GM23338 (cell line): ENCODE measurements around the gene MT1HL1. TPM values are rescaled to one million over a fixed set of nuclear protein-coding genes. Genes with fewer than 3 reads are reported as not detected.
A peak's percentile ranks its signal among the peaks of the same experiment; 100 is the strongest.

ENCODE experiments used
- ATAC-seq: fragments of 200-7000 bp; cut with Tn5 transposase; 3 replicates; pipeline ENCODE4 v1.9.1; 2020
- DNase-seq: peaks from one replicate; pipeline ENCODE4 v3.0.0-alpha.2; 2015; ENCODE audit warnings: low spot score
- H2AFZ ChIP-seq: fragments of 200-600 bp; sonication (generic); 2 replicates; pipeline ENCODE4 v1.8.0; 2016; ENCODE audit warnings: antibody characterized with exemption, mild to moderate bottlenecking, moderate library complexity
- H3F3A ChIP-seq: fragments of 200-600 bp; sonication (generic); replicated peaks from 2 replicates; pipeline ENCODE4 v1.8.0; 2017; ENCODE audit warnings: antibody characterized with exemption, mixed run types, low read depth
- H3K27ac ChIP-seq: fragments of 200-600 bp; sonication (generic); 2 replicates; pipeline ENCODE4 v1.6.1; 2016; ENCODE audit warnings: low read depth
- H3K27me3 ChIP-seq: fragments of 200-600 bp; sonication (generic); 2 replicates; pipeline ENCODE4 v1.8.0; 2016; ENCODE audit warnings: mild to moderate bottlenecking, mixed run types, moderate library complexity; ENCODE audit not compliant: insufficient read depth
- H3K36me3 ChIP-seq: fragments of 200-600 bp; sonication (generic); 2 replicates; pipeline ENCODE4 v1.8.0; 2016; ENCODE audit warnings: mild to moderate bottlenecking; ENCODE audit not compliant: insufficient read depth
- H3K4me1 ChIP-seq: fragments of 200-600 bp; sonication (generic); 2 replicates; pipeline ENCODE4 v1.8.0; 2016; ENCODE audit warnings: mild to moderate bottlenecking, moderate library complexity; ENCODE audit not compliant: insufficient read depth
- H3K4me2 ChIP-seq: fragments of 200-600 bp; sonication (generic); 2 replicates; pipeline ENCODE4 v1.7.1; 2017; ENCODE audit warnings: mixed run types
- H3K4me3 ChIP-seq: fragments of 200-600 bp; sonication (generic); 2 replicates; pipeline ENCODE4 v1.6.1; 2016; ENCODE audit warnings: mixed run types
- H3K79me2 ChIP-seq: fragments of 200-600 bp; sonication (generic); replicated peaks from 2 replicates; pipeline ENCODE4 v1.8.0; 2017; ENCODE audit warnings: mild to moderate bottlenecking; ENCODE audit not compliant: insufficient read depth
- H3K9me2 ChIP-seq: fragments of 200-600 bp; sonication (generic); 2 replicates; pipeline ENCODE4 v1.8.0; 2017; ENCODE audit not compliant: insufficient read depth
- H4K20me1 ChIP-seq: fragments of 200-600 bp; sonication (generic); replicated peaks from 2 replicates; pipeline ENCODE4 v1.8.0; 2017; ENCODE audit warnings: mild to moderate bottlenecking; ENCODE audit not compliant: insufficient read depth
- H3K27ac Mint-ChIP-seq: 2 replicates; pipeline ENCODE4 v1.8.0; 2020; ENCODE audit warnings: inconsistent platforms, mild to moderate bottlenecking, moderate library complexity, mixed read lengths
- H3K27me3 Mint-ChIP-seq: 3 replicates; pipeline ENCODE4 v1.8.0; 2022; ENCODE audit warnings: low read depth, mild to moderate bottlenecking, moderate library complexity, mixed read lengths, inconsistent platforms; ENCODE audit not compliant: insufficient read depth, poor library complexity
- H3K36me3 Mint-ChIP-seq: 3 replicates; pipeline ENCODE4 v1.8.0; 2021; ENCODE audit warnings: low read depth, mild to moderate bottlenecking, inconsistent platforms, moderate library complexity, mixed read lengths
- H3K4me1 Mint-ChIP-seq: 3 replicates; pipeline ENCODE4 v1.8.0; 2020; ENCODE audit warnings: mild to moderate bottlenecking, inconsistent platforms, mixed read lengths
- H3K4me3 Mint-ChIP-seq: 3 replicates; pipeline ENCODE4 v1.8.0; 2021; ENCODE audit warnings: moderate library complexity, mild to moderate bottlenecking, inconsistent platforms, mixed read lengths
- H3K9me3 Mint-ChIP-seq: 3 replicates; pipeline ENCODE4 v1.8.0; 2020; ENCODE audit warnings: moderate library complexity, mild to moderate bottlenecking, inconsistent platforms, mixed read lengths
- CREB1 ChIP-seq: fragments of 250-450 bp; sonication (Bioruptor Pico); IDR thresholded peaks from 2 replicates; pipeline ENCODE4 v1.5.0; 2020; ENCODE audit warnings: low read depth, mild to moderate bottlenecking, moderate library complexity
- CTCF ChIP-seq, 2 experiments: fragments of 200-600 bp in 1 of 2; sonication (generic) in 1 of 2; conservative IDR thresholded peaks; 2 replicates each; pipeline versions ENCODE4 v1.5.1 to v1.6.1; 2016 to 2017; ENCODE audit warnings: antibody characterized with exemption in 2 of 2, low read depth in 2 of 2, mild to moderate bottlenecking in 2 of 2, moderate library complexity in 1 of 2
- ETS1 ChIP-seq: IDR thresholded peaks from 2 replicates; pipeline ENCODE4 v1.6.1; 2016; ENCODE audit warnings: antibody characterized with exemption
- EZH2 ChIP-seq: fragments of 200-600 bp; sonication (generic); IDR thresholded peaks from one replicate; pipeline ENCODE4 v1.8.0; 2017; ENCODE audit warnings: antibody characterized with exemption, mild to moderate bottlenecking, low read depth; ENCODE audit not compliant: unreplicated experiment
- EZH2phosphoT487 ChIP-seq: fragments of 200-600 bp; sonication (generic); IDR thresholded peaks from one replicate; pipeline ENCODE4 v1.8.1; 2018; ENCODE audit warnings: antibody characterized with exemption; ENCODE audit not compliant: unreplicated experiment
- JUNB ChIP-seq: IDR thresholded peaks from one replicate; pipeline ENCODE4 v1.6.1; 2016; ENCODE audit warnings: antibody characterized with exemption; ENCODE audit not compliant: unreplicated experiment
- NANOG ChIP-seq: IDR thresholded peaks from 2 replicates; pipeline ENCODE4 v1.6.1; 2016; ENCODE audit warnings: antibody characterized with exemption, borderline replicate concordance
- POLR2AphosphoS5 ChIP-seq: IDR thresholded peaks from 2 replicates; pipeline ENCODE4 v1.6.1; 2016; ENCODE audit warnings: antibody characterized with exemption, low read depth
- STAT1 ChIP-seq: IDR thresholded peaks from one replicate; pipeline ENCODE4 v1.6.1; 2016; ENCODE audit warnings: antibody characterized with exemption; ENCODE audit not compliant: unreplicated experiment
- ZNF114 ChIP-seq: fragments of 250-450 bp; sonication (Bioruptor Pico); IDR thresholded peaks from 2 replicates; pipeline ENCODE4 v1.5.0; 2020; ENCODE audit warnings: mild to moderate bottlenecking, moderate library complexity
- ZNF331 ChIP-seq: fragments of 250-450 bp; sonication (Bioruptor Pico); IDR thresholded peaks from 2 replicates; pipeline ENCODE4 v1.5.0; 2020; ENCODE audit warnings: low read depth, mild to moderate bottlenecking, moderate library complexity
- long read RNA-seq: library from polyadenylated mRNA; unstranded; transcript quantifications from one replicate; pipeline ENCODE4 v2.0.0, GENCODE V29; 2020; ENCODE audit not compliant: unreplicated experiment
- polyA plus RNA-seq: library from polyadenylated mRNA; unstranded; fragments of >200 nt; fragmentation: Nextera tagmentation; extraction: Ambion mirVana; gene quantifications from 2 replicates; pipeline ENCODE4 v1.2.1, GENCODE V29; 2016
- total RNA-seq: library from RNA; depleted of rRNA; stranded (reverse); fragments of >200 nt; shearing (Covaris generic); gene quantifications from 2 replicates; pipeline ENCODE4 v1.2.3, GENCODE V29; 2014; rRNA removed
- TF ChIP-seq, protein P1 (sequence below): IDR thresholded peaks from one replicate; pipeline ENCODE4 v1.6.1; 2018; ENCODE audit warnings: antibody characterized with exemption; ENCODE audit not compliant: unreplicated experiment

Gene MT1HL1
- not detected in 2 replicates for total RNA-seq
- not detected in 2 replicates for polyA plus RNA-seq
- long read RNA-seq: 0 reads

DNA sequence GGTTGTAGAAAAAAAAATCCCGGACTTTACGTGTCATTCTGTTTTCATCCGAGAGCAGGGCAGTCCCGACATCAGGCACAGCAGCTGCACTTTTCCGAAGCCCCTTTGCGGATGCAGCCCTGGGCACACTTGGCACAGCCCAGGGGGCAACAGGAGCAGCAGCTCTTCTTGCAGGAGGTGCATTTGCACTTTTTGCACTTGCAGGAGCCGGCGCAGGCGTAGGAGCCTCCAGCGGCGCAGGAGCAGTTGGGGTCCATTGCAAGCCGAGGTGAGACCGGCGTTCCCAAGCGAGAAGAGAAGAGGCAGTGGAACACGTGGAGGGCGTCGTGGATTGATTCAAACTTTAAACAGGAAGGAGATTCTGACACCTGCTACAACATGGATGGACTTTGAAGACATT is at the start of gene MT1HL1:
TSS of gene MT1HL1 (minus strand) at position 326 of the 400 bp plus-strand sequence. CDS start at position 257, 69 bp downstream.
- H3K4me3 Mint-ChIP-seq: no peak within 1 kb of the TSS
- Histone ChIP-seq H3K9me2 (peaks cover 11% of the 10 kb centered on the region; the same call in 1 of the 2 replicates), H3K4me2 (no peak within 1 kb of the TSS), H4K20me1 (no peaks in the 10 kb centered on the region), H3K36me3 (no peaks in the 10 kb centered on the region), H3F3A (no peaks in the 10 kb centered on the region), H3K27me3 (no peaks in the 10 kb centered on the region), H3K27ac (no peak within 1 kb of the TSS), H3K79me2 (no peaks in the 10 kb centered on the region), H3K4me1 (peaks cover 7% of the 10 kb centered on the region), H3K4me3 (no peak within 1 kb of the TSS), H2AFZ (peak within 1 kb of the TSS; percentile 43; the same call in 1 of the 2 replicates)
- ATAC-seq: no peak
- no peak for TF ChIP-seq JUNB
- TF ChIP-seq, protein P1, sequence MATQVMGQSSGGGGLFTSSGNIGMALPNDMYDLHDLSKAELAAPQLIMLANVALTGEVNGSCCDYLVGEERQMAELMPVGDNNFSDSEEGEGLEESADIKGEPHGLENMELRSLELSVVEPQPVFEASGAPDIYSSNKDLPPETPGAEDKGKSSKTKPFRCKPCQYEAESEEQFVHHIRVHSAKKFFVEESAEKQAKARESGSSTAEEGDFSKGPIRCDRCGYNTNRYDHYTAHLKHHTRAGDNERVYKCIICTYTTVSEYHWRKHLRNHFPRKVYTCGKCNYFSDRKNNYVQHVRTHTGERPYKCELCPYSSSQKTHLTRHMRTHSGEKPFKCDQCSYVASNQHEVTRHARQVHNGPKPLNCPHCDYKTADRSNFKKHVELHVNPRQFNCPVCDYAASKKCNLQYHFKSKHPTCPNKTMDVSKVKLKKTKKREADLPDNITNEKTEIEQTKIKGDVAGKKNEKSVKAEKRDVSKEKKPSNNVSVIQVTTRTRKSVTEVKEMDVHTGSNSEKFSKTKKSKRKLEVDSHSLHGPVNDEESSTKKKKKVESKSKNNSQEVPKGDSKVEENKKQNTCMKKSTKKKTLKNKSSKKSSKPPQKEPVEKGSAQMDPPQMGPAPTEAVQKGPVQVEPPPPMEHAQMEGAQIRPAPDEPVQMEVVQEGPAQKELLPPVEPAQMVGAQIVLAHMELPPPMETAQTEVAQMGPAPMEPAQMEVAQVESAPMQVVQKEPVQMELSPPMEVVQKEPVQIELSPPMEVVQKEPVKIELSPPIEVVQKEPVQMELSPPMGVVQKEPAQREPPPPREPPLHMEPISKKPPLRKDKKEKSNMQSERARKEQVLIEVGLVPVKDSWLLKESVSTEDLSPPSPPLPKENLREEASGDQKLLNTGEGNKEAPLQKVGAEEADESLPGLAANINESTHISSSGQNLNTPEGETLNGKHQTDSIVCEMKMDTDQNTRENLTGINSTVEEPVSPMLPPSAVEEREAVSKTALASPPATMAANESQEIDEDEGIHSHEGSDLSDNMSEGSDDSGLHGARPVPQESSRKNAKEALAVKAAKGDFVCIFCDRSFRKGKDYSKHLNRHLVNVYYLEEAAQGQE: no peak
- no peak for TF ChIP-seq POLR2AphosphoS5
- no peak for TF ChIP-seq EZH2
- no peak for TF ChIP-seq CREB1 (CRISPR knock-in tag)
- no peak for TF ChIP-seq ZNF114 (CRISPR knock-in tag)
- H3K36me3 Mint-ChIP-seq: no peaks in the 10 kb centered on the region
- H3K27me3 Mint-ChIP-seq: no peaks in the 10 kb centered on the region
- H3K9me3 Mint-ChIP-seq: no peaks in the 10 kb centered on the region; the same call in 2 of the 3 replicates
- no peak within 1 kb of the TSS for H3K27ac Mint-ChIP-seq
- H3K4me1 Mint-ChIP-seq: peaks cover 11% of the 10 kb centered on the region
- no peak for DNase-seq

DNA sequence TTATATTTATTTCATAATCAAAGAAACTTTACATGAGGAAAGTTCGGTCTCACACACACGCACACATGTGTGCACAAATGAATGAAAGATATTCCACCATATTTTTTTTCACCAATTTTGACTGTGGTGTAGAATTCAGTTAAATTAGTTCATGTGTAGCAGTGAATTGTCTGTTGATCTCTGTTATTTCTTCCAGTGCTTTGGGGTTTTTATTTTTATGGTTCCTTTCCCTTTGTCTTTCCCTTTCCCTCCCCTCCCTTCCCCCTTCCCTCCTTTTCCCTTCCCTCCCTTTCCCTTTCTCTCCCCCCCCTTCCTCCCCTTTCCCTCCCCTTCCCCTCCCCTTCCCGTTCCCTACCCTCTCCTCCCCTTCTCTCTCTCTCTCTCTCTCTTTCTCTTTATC is 46.7 kb upstream of the MT1HL1 start:
- Histone ChIP-seq H3K27me3 (no peaks in the 10 kb centered on the region), H2AFZ (no peak overlapping the region), H3K9me2 (peaks cover 8% of the 10 kb centered on the region; the same call in 1 of the 2 replicates), H3K79me2 (peaks cover 86% of the 10 kb centered on the region), H3K4me3 (no peak overlapping the region), H3K36me3 (no peaks in the 10 kb centered on the region), H4K20me1 (no peaks in the 10 kb centered on the region), H3K4me1 (peaks cover 43% of the 10 kb centered on the region), H3K27ac (no peak overlapping the region), H3K4me2 (no peak overlapping the region), H3F3A (no peaks in the 10 kb centered on the region)
- Mint-ChIP-seq H3K4me1 (peaks cover 12% of the 10 kb centered on the region), H3K27me3 (no peaks in the 10 kb centered on the region), H3K27ac (no peak overlapping the region), H3K36me3 (no peaks in the 10 kb centered on the region; the same call in 2 of the 3 replicates), H3K4me3 (no peak overlapping the region), H3K9me3 (no peaks in the 10 kb centered on the region)
- no peak for ATAC-seq
- DNase-seq: no peak
- TF ChIP-seq EZH2phosphoT487: no peak
- TF ChIP-seq EZH2: no peak
- TF ChIP-seq STAT1: no peak
- TF ChIP-seq, protein P1: no peak
- TF ChIP-seq CTCF (conservative IDR thresholded peaks at IDR 0.05; ENCODE audit: low read depth in 2 of 2): no peak
- TF ChIP-seq POLR2AphosphoS5: no peak
- TF ChIP-seq ZNF331 (CRISPR knock-in tag): no peak
- TF ChIP-seq NANOG: no peak
- TF ChIP-seq ZNF114 (CRISPR knock-in tag): no peak
- TF ChIP-seq ETS1: no peak
- no peak for TF ChIP-seq JUNB
- no peak for TF ChIP-seq CREB1 (CRISPR knock-in tag)
